ENCODE results near the gene CMSS1.

CMSS1 gene

GRCh38 chr3:99808163-99808794 lies 9.4 kb upstream of the CMSS1 start:
- DNase-seq (ENCODE audit: extremely low spot score): peak; percentile 63
- TF ChIP-seq FOXM1 (IDR thresholded peaks at IDR 0.05; ENCODE audit: borderline replicate concordance) (no peak), FOXA1 (IDR thresholded peaks at IDR 0.05) (no peak), L3MBTL2 (conservative IDR thresholded peaks at IDR 0.05) (no peak), ARNT (IDR thresholded peaks at IDR 0.05) (no peak), ZNF384 (IDR thresholded peaks at IDR 0.05) (no peak)
- TF ChIP-seq, protein P1, sequence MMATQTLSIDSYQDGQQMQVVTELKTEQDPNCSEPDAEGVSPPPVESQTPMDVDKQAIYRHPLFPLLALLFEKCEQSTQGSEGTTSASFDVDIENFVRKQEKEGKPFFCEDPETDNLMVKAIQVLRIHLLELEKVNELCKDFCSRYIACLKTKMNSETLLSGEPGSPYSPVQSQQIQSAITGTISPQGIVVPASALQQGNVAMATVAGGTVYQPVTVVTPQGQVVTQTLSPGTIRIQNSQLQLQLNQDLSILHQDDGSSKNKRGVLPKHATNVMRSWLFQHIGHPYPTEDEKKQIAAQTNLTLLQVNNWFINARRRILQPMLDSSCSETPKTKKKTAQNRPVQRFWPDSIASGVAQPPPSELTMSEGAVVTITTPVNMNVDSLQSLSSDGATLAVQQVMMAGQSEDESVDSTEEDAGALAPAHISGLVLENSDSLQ (IDR thresholded peaks at IDR 0.05): peak; percentile 49
- ChIA-PET CTCF (interaction anchor here (0.6 to 1.5 kb wide), 5 partner anchors 9 to 372 kb away, joined by 3 to 5 read pairs (median 3); partner anchors contain the start of gene CMSS1), POLR2A (interaction anchor here (1.0 kb wide), 1 partner anchor 10 kb away, joined by 6 read pairs; the partner anchor contains the start of gene CMSS1)

DNA sequence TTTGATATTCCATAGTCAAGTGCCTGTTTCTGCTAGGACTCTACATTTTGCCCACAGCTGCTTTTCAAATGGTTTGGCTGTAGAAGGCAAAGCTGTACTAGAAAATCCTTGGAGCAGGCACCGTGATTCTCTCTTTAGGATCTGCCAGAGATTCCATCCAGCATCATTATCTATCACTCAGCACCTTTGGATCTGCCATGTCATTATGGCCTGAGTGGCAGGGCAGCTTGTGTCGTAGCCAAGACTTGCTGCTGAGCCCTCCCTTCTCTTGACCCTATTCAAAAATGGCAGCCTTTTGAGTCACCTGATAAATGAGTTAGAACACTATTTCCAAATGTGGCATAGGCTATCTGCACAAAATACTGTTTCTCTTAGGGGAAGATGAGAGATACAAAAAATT lies 8.1 kb upstream of the CMSS1 start:
- TF ChIP-seq CTBP1 (IDR thresholded peaks at IDR 0.05; ENCODE audit: borderline replicate concordance): no peak
- ChIA-PET CTCF (interaction anchor here (0.7 to 1.5 kb wide), 2 partner anchors 15 to 733 kb away, joined by 3 read pairs; no protein-coding TSS in a partner anchor), POLR2A (no interaction called here)
- DNase-seq (ENCODE audit: extremely low spot score): no peak

DNA sequence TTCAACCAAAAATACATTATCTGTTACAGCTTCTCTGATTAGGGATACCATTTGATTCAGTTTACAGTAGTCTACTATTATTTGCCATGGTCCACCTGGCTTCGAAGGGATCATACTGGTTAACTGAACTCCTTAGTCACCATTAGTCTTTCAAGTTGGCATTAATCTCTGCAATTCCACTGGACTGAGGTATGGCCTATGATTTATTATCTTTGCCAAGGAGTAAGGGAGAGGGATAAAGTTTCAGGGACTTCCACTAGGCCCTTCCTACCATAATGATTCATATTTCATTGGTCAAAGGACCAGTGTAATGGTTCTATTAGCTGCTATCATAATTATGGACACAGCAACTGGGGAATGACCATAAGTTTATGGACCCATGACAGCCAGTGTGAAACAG lies 7.3 kb upstream of the CMSS1 start:
- POLR2A ChIA-PET: no interaction called here
- CTCF ChIA-PET: no interaction called here
- no peak for TF ChIP-seq FOXK2 (IDR thresholded peaks at IDR 0.05)
- no peak for TF ChIP-seq NFRKB (IDR thresholded peaks at IDR 0.05)
- TF ChIP-seq LEF1 (IDR thresholded peaks at IDR 0.05; ENCODE audit: borderline replicate concordance): no peak
- TF ChIP-seq FOXM1 (IDR thresholded peaks at IDR 0.05; ENCODE audit: borderline replicate concordance): no peak
- no peak for TF ChIP-seq ELF4 (IDR thresholded peaks at IDR 0.05)
- no peak for TF ChIP-seq ARNT (IDR thresholded peaks at IDR 0.05)
- no peak for TF ChIP-seq ZNF384 (IDR thresholded peaks at IDR 0.05)
- no peak for TF ChIP-seq HDGF (IDR thresholded peaks at IDR 0.05; ENCODE audit: borderline replicate concordance)
- no peak for TF ChIP-seq BHLHE40 (IDR thresholded peaks at IDR 0.05; ENCODE audit: borderline replicate concordance)
- TF ChIP-seq SP1 (IDR thresholded peaks at IDR 0.05): no peak
- TF ChIP-seq TARDBP (IDR thresholded peaks at IDR 0.05): no peak
- no peak for TF ChIP-seq L3MBTL2 (conservative IDR thresholded peaks at IDR 0.05)
- TF ChIP-seq SUZ12 (IDR thresholded peaks at IDR 0.05): no peak
- TF ChIP-seq FOXA1 (IDR thresholded peaks at IDR 0.05): no peak
- no peak for DNase-seq (ENCODE audit: extremely low spot score)

DNA sequence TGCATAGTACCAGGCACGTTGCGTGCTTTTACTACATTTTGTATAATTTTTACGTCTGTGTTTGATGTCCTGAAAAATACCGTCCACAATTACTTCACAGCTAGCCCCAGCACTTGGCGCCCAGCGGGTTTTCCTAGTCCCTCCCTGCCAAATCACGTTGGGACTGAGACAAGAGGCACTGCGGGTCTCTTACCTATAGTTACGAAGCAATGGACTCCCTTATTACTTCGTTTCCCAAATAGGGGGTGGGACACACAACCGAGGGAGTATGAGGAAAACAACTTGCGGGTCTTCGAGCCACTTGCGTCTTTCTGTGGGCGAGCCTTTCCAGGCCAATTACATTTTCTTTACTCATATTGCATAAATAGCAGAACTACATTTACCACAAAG lies 620 bp upstream of the CMSS1 start:
- ChIA-PET POLR2A (interaction anchor here (0.7 to 1.9 kb wide), 9 partner anchors 9 to 446 kb away, joined by 3 to 13 read pairs (median 4); partner anchors contain the start of gene TBC1D23), CTCF (interaction anchor here (2.0 kb wide), 1 partner anchor 9 kb away, joined by 5 read pairs; no protein-coding TSS in a partner anchor)
- peak; percentile 27 for DNase-seq (ENCODE audit: extremely low spot score)
- TF ChIP-seq ARNT (IDR thresholded peaks at IDR 0.05) (no peak), FOXK2 (IDR thresholded peaks at IDR 0.05) (no peak), SP1 (IDR thresholded peaks at IDR 0.05) (no peak)

DNA sequence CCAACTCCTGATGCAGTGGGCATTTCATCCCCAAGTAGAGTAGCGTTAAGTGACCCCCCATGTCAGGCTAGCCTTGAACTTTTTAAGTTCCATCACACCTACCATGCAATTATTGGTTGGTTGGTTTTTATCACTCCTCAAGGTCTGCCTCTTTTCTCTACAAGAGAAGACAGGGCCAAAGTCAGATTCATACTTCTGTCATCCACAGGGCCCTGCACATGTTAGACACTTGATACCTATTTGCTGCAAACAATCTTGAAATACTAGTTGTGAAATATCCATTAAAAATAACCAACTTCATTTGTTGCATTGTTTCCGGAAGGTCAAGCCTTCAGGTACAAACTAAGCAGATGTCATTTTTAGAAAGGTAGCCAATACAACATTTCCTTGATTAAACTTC lies 1.2 kb downstream of the CMSS1 start:
- CTCF ChIA-PET: no interaction called here
- DNase-seq (ENCODE audit: extremely low spot score): no peak
- TF ChIP-seq FOXK2 (IDR thresholded peaks at IDR 0.05) (no peak), L3MBTL2 (conservative IDR thresholded peaks at IDR 0.05) (no peak), BHLHE40 (IDR thresholded peaks at IDR 0.05; ENCODE audit: borderline replicate concordance) (no peak), ZNF384 (IDR thresholded peaks at IDR 0.05) (no peak), FOXM1 (IDR thresholded peaks at IDR 0.05; ENCODE audit: borderline replicate concordance) (no peak), LEF1 (IDR thresholded peaks at IDR 0.05; ENCODE audit: borderline replicate concordance) (no peak), FOXA1 (IDR thresholded peaks at IDR 0.05) (no peak), CTBP1 (IDR thresholded peaks at IDR 0.05; ENCODE audit: borderline replicate concordance) (no peak), TARDBP (IDR thresholded peaks at IDR 0.05) (no peak), SP1 (IDR thresholded peaks at IDR 0.05) (no peak), HDGF (IDR thresholded peaks at IDR 0.05; ENCODE audit: borderline replicate concordance) (no peak)
- TF ChIP-seq, protein P1 (IDR thresholded peaks at IDR 0.05): no peak
- POLR2A ChIA-PET: interaction anchor here (1.9 kb wide), 1 partner anchor 10 kb away, joined by 6 read pairs; no protein-coding TSS in a partner anchor

GRCh38 chr3:99823723-99824711 lies 6.4 kb downstream of the CMSS1 start:
- ChIA-PET POLR2A (interaction anchor here (1.0 kb wide), 2 partner anchors 10 to 437 kb away, joined by 3 read pairs; partner anchors contain the start of gene TBC1D23), CTCF (interaction anchor here (0.9 to 1.6 kb wide), 3 partner anchors 8 to 430 kb away, joined by 3 to 11 read pairs (median 4); no protein-coding TSS in a partner anchor)
- TF ChIP-seq ARNT (IDR thresholded peaks at IDR 0.05) (no peak), ZNF384 (IDR thresholded peaks at IDR 0.05) (peak; percentile 86)
- no peak for DNase-seq (ENCODE audit: extremely low spot score)
